Liver (tissue), 9 donors: Measurements from ENCODE around the gene ZNRF3. TPM values are rescaled to one million over a fixed set of nuclear protein-coding genes. Genes with fewer than 3 reads are reported as not detected.

Source experiments
- DNase-seq: peaks from one replicate; pipeline ENCODE4 v3.0.0-alpha.2; 2017; ENCODE audit warnings: low spot score
- H3K27ac ChIP-seq, 2 donors: one replicate each; pipeline ENCODE4 v1.7.0; 2013; ENCODE audit warnings: inconsistent platforms in 2 of 2, low read length in 2 of 2, control low read depth in 1 of 2, low read depth in 1 of 2, mild to moderate bottlenecking in 1 of 2
- H3K27me3 ChIP-seq, 4 donors: one replicate each; pipeline versions ENCODE4 v1.6.1 to v1.7.0; 2013; ENCODE audit warnings: low read length in 3 of 4, inconsistent platforms in 1 of 4, mild to moderate bottlenecking in 1 of 4, moderate library complexity in 1 of 4; ENCODE audit not compliant: control insufficient read depth in 4 of 4, insufficient read depth in 4 of 4
- H3K36me3 ChIP-seq, 4 donors: one replicate each; pipeline versions ENCODE4 v1.6.1 to v1.7.0; 2013; ENCODE audit warnings: low read length in 3 of 4, mild to moderate bottlenecking in 3 of 4, low read depth in 1 of 4, moderate library complexity in 1 of 4; ENCODE audit not compliant: control insufficient read depth in 4 of 4, insufficient read depth in 3 of 4
- H3K4me1 ChIP-seq, 4 donors: one replicate each; pipeline versions ENCODE4 v1.6.1 to v1.7.0; 2013; ENCODE audit warnings: low read length in 3 of 4, mild to moderate bottlenecking in 3 of 4, moderate library complexity in 1 of 4; ENCODE audit not compliant: control insufficient read depth in 4 of 4, insufficient read depth in 4 of 4
- H3K4me3 ChIP-seq, 3 donors: one replicate each; pipeline versions ENCODE4 v1.6.1 to v1.7.0; 2013; ENCODE audit warnings: low read length in 3 of 3, control low read depth in 1 of 3, low read depth in 1 of 3, mild to moderate bottlenecking in 1 of 3
- H3K9ac ChIP-seq, 2 donors: one replicate each; pipeline ENCODE4 v1.7.0; 2013; ENCODE audit warnings: low read length in 2 of 2, mild to moderate bottlenecking in 2 of 2, moderate library complexity in 2 of 2, control low read depth in 1 of 2, low read depth in 1 of 2
- H3K9me3 ChIP-seq, 4 donors: one replicate each; pipeline versions ENCODE4 v1.6.1 to v1.7.0; 2013; ENCODE audit warnings: low read length in 3 of 4; ENCODE audit not compliant: control insufficient read depth in 4 of 4
- EGR1 ChIP-seq, 2 donors: IDR thresholded peaks; 2 replicates each; pipeline ENCODE4 v1.6.1; 2016 to 2018; ENCODE audit warnings: antibody characterized with exemption in 2 of 2, low read depth in 2 of 2
- FOXA1 ChIP-seq: IDR thresholded peaks from 2 replicates; pipeline ENCODE4 v1.6.1; 2016; ENCODE audit warnings: antibody characterized with exemption
- FOXA2 ChIP-seq: IDR thresholded peaks from 2 replicates; pipeline ENCODE4 v1.6.1; 2016; ENCODE audit warnings: antibody characterized with exemption
- GABPA ChIP-seq, 2 donors: IDR thresholded peaks in 1 of 2; conservative IDR thresholded peaks in 1 of 2; 2 replicates each; pipeline ENCODE4 v1.6.1; 2016; ENCODE audit warnings: antibody characterized with exemption in 2 of 2, mild to moderate bottlenecking in 1 of 2, moderate library complexity in 1 of 2
- HNF4G ChIP-seq: IDR thresholded peaks from 2 replicates; pipeline ENCODE4 v1.6.1; 2016; ENCODE audit warnings: antibody characterized with exemption
- JUND ChIP-seq, 2 donors: IDR thresholded peaks; 2 replicates each; pipeline ENCODE4 v1.6.1; 2016; ENCODE audit warnings: antibody characterized with exemption in 2 of 2
- NR2F2 ChIP-seq: IDR thresholded peaks from 2 replicates; pipeline ENCODE4 v1.6.1; 2016; ENCODE audit warnings: antibody characterized with exemption
- RAD21 ChIP-seq, 2 donors: IDR thresholded peaks; 2 replicates each; pipeline ENCODE4 v1.6.1; 2016; ENCODE audit warnings: antibody characterized with exemption in 2 of 2, mild to moderate bottlenecking in 2 of 2
- RXRA ChIP-seq, 2 donors: IDR thresholded peaks; 2 replicates each; pipeline ENCODE4 v1.6.1; 2017 to 2018; ENCODE audit warnings: antibody characterized with exemption in 2 of 2, mild to moderate bottlenecking in 1 of 2
- SP1 ChIP-seq: IDR thresholded peaks from 2 replicates; pipeline ENCODE4 v1.6.1; 2018; ENCODE audit warnings: antibody characterized with exemption, mild to moderate bottlenecking
- TAF1 ChIP-seq: conservative IDR thresholded peaks from 2 replicates; pipeline ENCODE4 v1.6.1; 2016; ENCODE audit warnings: antibody characterized with exemption, mild to moderate bottlenecking
- YY1 ChIP-seq: IDR thresholded peaks from 2 replicates; pipeline ENCODE4 v1.6.1; 2016; ENCODE audit warnings: antibody characterized with exemption, mild to moderate bottlenecking
- WGBS: extraction: QIAGEN DNeasy Blood & Tissue Kit; methylation state at CpG from one replicate; pipeline ENCODE4 v1.1.7; 2013; 5-methylcytosine and 5-hydroxymethylcytosine counted together
- polyA plus RNA-seq, 2 donors: library from polyadenylated mRNA; stranded (reverse) in 1 of 2; unstranded in 1 of 2; fragments of 200-250 nt in 1 of 2; fragments of >200 nt in 1 of 2; fragmentation: Nextera tagmentation in 1 of 2; extraction: Ambion mirVana in 1 of 2; gene quantifications; one replicate each; pipeline versions ENCODE4 v1.2.1 to v1.2.3, GENCODE V29; 2013 to 2015
- total RNA-seq, 2 donors: library from RNA; depleted of rRNA; stranded (reverse); fragments of >200 nt; gene quantifications; one replicate each; pipeline ENCODE4 v1.2.3, GENCODE V29; 2014
- TF ChIP-seq, protein P1 (sequence below): IDR thresholded peaks from 2 replicates; pipeline ENCODE4 v1.6.1; 2016; ENCODE audit warnings: antibody characterized with exemption, mild to moderate bottlenecking
- TF ChIP-seq, protein P2 (sequence below): fragments of 150-350 bp; IDR thresholded peaks from 2 replicates; pipeline ENCODE4 v1.5.1; 2017; ENCODE audit warnings: improper control_type of control experiment, low read depth, low read length; ENCODE audit not compliant: missing input control
- TF ChIP-seq, protein P3 (sequence below): IDR thresholded peaks from 2 replicates; pipeline ENCODE4 v1.6.1; 2016; ENCODE audit warnings: antibody characterized with exemption
- TF ChIP-seq, protein P4 (sequence below): IDR thresholded peaks from 2 replicates; pipeline ENCODE4 v1.6.1; 2016; ENCODE audit warnings: antibody characterized with exemption
- donor health status: healthy.
- donor health status: healthy.
- donor health status: healthy.
- donor health status: healthy.
- donor health status: healthy.

ZNRF3 gene
- total and polyA plus RNA-seq, 4 donors: 2.2 to 5.9 (median 4.7) TPM

DNA sequence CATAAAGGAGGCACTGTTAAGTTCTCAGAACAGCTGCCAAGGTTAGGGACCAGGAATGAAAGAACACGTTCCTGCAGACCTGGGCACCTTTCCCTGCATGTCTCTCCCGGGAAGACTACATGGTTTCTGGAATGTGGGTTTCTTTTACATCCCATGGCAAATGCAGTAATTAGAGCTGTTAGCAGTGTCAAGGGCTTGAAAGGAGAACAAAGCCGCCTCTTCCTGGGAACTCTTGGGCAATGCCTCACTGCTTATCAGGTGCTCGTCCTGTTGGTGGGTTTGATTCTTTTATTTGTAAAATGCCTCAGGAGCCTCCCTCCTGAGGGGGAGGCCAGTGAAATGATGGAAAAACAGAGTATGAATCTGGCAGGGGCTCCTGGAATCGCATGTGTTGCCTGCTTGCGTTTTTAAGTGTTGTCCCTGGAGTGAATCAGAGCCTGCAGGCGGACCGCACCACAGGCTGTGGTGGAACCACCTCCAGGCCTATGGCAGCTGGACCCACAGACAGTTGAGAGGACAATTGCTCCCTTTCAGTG, 179.0 kb downstream of the ZNRF3 start:
- Histone ChIP-seq H3K36me3 (no peaks in the 10 kb centered on the region), H3K4me1 (no peaks in the 10 kb centered on the region), H3K9me3 (no peaks in the 10 kb centered on the region), H3K27me3 (no peaks in the 10 kb centered on the region), H3K9ac (no peak overlapping the region), H3K4me3 (no peak overlapping the region), H3K27ac (no peak overlapping the region)
- DNase-seq: no peak
- WGBS: 81% methylated on average over 8 of the region's 8 CpGs
- TF ChIP-seq FOXA2: no peak
- TF ChIP-seq YY1: no peak
- TF ChIP-seq RXRA (IDR thresholded peaks at IDR 0.05): no peak
- no peak for TF ChIP-seq JUND (IDR thresholded peaks at IDR 0.05)
- no peak for TF ChIP-seq RAD21 (IDR thresholded peaks at IDR 0.05)
- no peak for TF ChIP-seq GABPA (IDR thresholded peaks at IDR 0.05 in 1 of 2, conservative IDR thresholded peaks at IDR 0.05 in 1 of 2)
- TF ChIP-seq HNF4G: no peak
- no peak for TF ChIP-seq FOXA1
- TF ChIP-seq, protein P1, sequence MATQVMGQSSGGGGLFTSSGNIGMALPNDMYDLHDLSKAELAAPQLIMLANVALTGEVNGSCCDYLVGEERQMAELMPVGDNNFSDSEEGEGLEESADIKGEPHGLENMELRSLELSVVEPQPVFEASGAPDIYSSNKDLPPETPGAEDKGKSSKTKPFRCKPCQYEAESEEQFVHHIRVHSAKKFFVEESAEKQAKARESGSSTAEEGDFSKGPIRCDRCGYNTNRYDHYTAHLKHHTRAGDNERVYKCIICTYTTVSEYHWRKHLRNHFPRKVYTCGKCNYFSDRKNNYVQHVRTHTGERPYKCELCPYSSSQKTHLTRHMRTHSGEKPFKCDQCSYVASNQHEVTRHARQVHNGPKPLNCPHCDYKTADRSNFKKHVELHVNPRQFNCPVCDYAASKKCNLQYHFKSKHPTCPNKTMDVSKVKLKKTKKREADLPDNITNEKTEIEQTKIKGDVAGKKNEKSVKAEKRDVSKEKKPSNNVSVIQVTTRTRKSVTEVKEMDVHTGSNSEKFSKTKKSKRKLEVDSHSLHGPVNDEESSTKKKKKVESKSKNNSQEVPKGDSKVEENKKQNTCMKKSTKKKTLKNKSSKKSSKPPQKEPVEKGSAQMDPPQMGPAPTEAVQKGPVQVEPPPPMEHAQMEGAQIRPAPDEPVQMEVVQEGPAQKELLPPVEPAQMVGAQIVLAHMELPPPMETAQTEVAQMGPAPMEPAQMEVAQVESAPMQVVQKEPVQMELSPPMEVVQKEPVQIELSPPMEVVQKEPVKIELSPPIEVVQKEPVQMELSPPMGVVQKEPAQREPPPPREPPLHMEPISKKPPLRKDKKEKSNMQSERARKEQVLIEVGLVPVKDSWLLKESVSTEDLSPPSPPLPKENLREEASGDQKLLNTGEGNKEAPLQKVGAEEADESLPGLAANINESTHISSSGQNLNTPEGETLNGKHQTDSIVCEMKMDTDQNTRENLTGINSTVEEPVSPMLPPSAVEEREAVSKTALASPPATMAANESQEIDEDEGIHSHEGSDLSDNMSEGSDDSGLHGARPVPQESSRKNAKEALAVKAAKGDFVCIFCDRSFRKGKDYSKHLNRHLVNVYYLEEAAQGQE: no peak
- no peak for TF ChIP-seq NR2F2
- TF ChIP-seq SP1: no peak
- TF ChIP-seq, protein P2, sequence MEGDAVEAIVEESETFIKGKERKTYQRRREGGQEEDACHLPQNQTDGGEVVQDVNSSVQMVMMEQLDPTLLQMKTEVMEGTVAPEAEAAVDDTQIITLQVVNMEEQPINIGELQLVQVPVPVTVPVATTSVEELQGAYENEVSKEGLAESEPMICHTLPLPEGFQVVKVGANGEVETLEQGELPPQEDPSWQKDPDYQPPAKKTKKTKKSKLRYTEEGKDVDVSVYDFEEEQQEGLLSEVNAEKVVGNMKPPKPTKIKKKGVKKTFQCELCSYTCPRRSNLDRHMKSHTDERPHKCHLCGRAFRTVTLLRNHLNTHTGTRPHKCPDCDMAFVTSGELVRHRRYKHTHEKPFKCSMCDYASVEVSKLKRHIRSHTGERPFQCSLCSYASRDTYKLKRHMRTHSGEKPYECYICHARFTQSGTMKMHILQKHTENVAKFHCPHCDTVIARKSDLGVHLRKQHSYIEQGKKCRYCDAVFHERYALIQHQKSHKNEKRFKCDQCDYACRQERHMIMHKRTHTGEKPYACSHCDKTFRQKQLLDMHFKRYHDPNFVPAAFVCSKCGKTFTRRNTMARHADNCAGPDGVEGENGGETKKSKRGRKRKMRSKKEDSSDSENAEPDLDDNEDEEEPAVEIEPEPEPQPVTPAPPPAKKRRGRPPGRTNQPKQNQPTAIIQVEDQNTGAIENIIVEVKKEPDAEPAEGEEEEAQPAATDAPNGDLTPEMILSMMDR: no peak

DNA sequence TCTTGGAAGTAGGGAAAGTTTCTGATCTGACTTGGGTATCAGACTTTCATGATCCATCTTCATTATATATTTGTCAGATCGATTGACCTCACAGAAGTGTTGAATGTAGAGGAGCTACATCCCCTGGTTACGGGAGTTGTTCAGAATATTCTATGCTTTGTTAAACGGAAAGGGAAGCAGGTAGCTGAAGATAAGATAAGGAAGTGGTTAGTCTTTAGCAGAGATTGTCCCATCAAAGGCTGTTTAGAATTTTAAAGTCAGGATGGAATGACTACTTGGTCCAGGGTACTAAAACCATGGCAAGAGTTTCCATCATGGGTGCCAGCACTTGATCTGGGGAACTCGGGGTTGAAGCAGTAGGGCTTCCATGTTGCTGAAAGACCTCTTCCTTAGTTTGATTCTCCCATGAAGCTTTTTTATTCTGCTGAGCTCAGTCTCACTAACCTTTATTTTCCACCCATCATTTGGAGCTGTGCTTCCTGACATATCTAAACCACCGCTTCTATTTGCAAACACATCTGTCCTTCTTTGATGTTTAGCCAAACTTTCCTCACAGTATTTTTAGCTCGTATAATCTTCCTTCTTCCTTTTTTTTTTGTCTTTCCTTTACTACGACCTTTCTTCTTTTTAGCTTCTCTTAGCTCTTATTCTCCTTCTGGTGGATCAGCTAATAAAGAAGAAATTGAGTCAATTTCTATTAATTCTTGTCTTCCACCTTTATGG, 182.3 kb downstream of the ZNRF3 start:
- WGBS: 54% methylated on average over 7 of the region's 7 CpGs
- H3K4me1 ChIP-seq: no peaks in the 10 kb centered on the region
- TF ChIP-seq EGR1 (IDR thresholded peaks at IDR 0.05; ENCODE audit: low read depth in 2 of 2) (no peak), YY1 (no peak), HNF4G (no peak), FOXA2 (no peak), GABPA (IDR thresholded peaks at IDR 0.05 in 1 of 2, conservative IDR thresholded peaks at IDR 0.05 in 1 of 2) (no peak), NR2F2 (no peak), FOXA1 (no peak), RAD21 (IDR thresholded peaks at IDR 0.05) (no peak), RXRA (IDR thresholded peaks at IDR 0.05) (no peak), TAF1 (no peak), JUND (IDR thresholded peaks at IDR 0.05) (no peak), SP1 (no peak)
- TF ChIP-seq, protein P3, sequence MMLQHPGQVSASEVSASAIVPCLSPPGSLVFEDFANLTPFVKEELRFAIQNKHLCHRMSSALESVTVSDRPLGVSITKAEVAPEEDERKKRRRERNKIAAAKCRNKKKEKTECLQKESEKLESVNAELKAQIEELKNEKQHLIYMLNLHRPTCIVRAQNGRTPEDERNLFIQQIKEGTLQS: no peak
- TF ChIP-seq, protein P2: no peak
- TF ChIP-seq, protein P4, sequence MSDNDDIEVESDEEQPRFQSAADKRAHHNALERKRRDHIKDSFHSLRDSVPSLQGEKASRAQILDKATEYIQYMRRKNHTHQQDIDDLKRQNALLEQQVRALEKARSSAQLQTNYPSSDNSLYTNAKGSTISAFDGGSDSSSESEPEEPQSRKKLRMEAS: no peak
- TF ChIP-seq, protein P1: no peak
- H3K27me3 ChIP-seq: no peaks in the 10 kb centered on the region
- H3K36me3 ChIP-seq: no peaks in the 10 kb centered on the region
- no peak for DNase-seq
- H3K4me3 ChIP-seq: no peak overlapping the region
- H3K9ac ChIP-seq: no peak overlapping the region
- no peaks in the 10 kb centered on the region for H3K9me3 ChIP-seq
- H3K27ac ChIP-seq: no peak overlapping the region
